DMS114 treated with DMSO at 0.1 percent for 48 hours (cell line): ENCODE data around the gene IKZF2.

Experiments
- DNase-seq: peaks from one replicate; lab custom pipeline; 2025; ENCODE audit not compliant: unreplicated experiment; lab: John Stamatoyannopoulos, UW

IKZF2 gene

DNA sequence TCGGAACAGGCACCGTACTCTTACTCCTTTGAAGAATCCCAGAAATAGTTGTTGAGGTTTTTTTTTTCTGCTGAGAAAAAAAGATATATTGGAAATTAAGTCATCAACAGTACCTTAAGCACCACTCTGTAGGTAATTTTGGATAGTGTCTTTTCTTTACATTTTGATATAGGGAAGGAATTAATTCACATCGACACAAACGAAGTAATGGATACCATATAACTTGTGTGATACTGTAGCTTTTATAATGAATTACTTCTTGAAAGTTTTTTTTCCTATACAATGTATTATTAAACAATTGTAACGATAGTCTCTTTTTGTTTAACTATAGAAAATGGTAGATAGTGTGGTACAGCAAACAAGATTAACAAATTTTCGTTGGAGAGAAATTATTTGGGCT is 1.5 kb upstream of the IKZF2 start:
- no peak for DNase-seq

DNA sequence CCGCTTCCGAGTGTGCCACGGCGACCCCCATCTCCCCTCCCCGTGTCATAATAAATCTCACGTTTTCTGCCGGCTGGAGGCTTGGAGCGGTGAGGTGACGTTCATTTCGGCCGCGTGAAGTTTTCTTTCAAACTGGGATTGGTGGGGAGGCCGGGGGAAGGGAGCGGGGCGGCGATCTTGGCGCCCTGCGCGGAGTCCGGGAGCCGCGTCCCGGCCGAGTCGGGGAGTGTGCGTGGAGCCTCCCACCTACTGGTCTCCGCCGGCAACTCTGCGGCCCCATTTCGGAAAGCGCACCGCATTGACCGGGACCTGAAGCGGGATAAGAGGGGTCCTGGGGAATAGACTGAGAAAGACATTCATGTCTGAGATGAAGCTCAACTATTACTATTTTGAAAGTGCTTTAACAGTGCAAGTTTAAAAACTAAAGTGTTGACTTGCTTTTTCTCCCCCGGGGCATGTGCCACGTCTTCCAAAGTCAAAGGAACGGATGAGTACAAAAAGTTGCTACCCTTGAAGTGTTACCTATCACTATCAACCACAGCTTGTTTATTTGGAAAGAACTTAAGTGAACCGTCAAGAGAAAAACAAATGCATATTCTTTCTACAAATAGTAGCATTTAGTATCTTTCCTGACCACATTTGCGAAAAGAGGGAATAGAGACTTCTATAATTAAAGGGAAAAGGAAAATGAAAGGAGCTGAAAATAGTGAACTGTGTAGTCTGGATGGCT is 818 bp upstream of the IKZF2 start:
- no peak for DNase-seq

DNA sequence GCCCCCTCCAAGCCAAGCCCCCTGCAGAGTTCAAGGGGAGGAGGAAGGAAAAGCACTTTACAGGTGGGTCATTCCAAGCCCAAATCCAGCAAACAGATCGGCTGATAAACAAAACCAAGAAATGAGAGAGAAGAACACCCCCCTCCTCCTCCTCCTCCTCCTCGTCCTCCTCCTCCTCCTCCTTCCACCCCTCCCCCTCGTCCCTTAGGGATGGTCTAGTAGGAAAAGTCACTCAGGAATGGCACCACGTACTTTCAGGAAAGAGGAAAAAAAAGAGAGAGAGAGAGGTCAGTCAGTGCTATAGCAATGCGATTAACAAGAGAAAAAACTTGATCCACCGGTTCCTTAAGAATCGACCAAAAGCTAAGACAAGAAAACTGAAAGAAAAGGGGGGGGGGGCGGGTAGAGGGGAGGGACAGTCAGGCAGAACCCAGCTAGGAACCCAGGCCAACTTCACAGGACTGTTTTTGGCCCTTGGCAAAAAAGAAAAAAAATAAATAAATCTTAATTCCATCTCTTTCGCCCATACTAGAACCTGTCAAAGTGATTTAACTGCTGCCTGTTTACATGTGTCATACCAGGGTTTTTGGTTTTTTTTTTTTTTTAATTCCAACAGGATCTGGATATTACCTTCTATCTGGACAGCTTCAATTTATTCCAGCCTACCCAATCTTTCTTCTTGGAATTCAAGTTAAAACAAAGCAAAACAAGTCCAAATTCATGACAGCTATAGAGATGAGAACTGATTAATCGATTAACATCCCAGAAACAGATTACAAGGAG is 906 bp downstream of the IKZF2 start:
- no peak for DNase-seq

DNA sequence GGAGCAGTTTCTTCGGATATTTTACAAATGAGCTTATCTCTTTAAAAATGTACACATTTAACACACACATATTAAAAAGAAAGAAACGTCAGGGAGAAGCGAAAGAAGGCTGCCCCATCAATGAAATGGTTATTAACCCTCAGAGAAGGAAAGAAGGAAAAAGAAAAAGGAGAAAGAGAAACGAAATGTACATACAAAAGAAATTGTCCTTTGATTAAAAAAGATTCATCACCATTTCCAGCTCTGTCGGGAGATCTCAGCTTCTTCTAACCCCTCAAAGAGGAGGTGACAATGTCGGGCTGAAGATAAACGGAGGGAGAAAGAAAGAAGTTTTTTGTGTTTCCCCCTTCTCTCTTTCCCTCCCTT is 1.5 kb downstream of the IKZF2 start:
- DNase-seq = no peak

DNA sequence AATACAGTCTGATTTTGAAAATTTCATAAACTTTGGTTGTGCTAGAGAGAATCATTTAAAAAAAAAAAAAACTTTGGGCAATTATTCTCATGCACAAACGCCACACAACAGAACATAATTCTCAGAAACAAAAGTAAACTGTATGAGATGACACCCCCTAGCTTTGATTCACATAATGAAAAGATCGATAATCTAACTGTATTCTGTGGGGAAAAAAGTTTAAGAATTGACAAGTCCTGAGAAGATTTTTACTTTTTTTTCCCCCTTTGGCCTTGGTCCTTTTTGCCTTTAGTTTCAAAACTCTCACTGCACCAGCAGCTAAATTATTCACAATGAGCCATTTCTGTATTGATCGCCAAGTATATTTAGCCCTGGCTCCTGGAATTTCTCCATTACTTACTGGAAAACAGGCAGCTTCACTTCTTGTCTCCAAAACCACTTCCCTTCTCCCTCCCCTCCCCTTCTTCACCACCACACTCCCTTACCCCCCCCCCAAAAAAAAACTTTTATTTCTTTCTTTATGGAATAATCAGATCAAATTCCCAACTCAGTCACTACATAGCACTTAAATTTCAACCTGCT is 2.0 kb downstream of the IKZF2 start:
- no peak for DNase-seq

DNA sequence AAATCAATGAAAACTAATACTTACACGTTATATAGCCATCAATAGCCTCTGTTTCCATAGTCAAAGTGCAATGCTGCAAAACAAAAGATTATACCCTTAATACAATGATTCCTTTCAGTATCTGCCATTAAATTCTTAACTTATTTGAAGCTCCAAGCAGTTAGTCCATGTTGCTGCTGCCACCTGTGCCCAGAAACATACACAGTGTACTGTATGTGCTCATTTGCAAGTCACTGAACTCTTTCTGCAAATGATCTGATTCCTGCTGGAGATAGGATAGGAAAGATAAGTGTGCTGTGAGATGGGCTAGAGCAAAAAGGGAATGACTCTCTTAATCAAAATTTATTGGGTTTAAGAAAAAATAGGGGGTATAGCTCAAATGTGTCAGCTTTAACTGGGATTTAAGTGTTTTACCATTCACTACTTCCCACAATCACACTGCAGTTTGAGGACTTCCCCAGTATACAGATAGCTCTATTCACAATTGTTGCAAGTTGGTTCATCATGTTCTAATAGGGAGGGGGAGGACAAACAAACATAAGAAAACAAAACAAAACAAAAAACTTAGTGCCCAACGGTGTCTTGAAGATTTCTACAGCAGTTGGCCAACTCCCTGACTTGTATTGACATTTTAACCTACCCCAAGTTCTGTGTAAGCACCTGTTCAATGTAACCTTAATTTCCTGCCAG is 2.7 kb downstream of the IKZF2 start:
- DNase-seq = no peak

GRCh38 chr2:213147538-213147937 is 3.9 kb downstream of the IKZF2 start:
- DNase-seq = no peak

DNA sequence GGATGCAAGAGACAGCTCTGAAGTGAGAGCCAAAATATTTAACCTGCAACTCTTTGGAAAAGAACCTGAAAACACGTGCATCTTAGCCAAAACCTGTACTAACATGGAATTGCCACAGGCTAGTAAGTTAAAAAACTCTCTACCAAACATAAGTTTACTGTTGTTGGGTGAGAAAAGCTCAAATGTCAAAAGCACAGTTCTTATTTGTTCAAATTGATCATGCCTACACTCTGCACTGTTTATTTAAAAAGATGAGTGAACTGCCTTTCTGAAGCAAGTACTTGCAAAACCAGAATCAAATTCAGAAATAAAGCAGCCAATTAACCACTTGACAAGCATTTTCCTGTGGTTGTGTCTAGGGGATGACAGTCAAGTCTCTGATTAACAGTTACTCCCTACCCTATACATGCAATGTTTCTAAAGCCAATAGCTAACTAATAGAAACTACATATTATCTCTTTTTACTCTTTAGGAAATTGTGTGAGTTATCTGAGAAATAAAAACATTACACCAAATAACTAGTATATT is 5.6 kb downstream of the IKZF2 start:
- DNase-seq = no peak

- no peak for DNase-seq
Observed at GRCh38 chr2:213137064-213137463, 14.3 kb downstream of the IKZF2 start.

GRCh38 chr2:213129311-213129710 is 22.1 kb downstream of the IKZF2 start:
- DNase-seq = no peak

DNA sequence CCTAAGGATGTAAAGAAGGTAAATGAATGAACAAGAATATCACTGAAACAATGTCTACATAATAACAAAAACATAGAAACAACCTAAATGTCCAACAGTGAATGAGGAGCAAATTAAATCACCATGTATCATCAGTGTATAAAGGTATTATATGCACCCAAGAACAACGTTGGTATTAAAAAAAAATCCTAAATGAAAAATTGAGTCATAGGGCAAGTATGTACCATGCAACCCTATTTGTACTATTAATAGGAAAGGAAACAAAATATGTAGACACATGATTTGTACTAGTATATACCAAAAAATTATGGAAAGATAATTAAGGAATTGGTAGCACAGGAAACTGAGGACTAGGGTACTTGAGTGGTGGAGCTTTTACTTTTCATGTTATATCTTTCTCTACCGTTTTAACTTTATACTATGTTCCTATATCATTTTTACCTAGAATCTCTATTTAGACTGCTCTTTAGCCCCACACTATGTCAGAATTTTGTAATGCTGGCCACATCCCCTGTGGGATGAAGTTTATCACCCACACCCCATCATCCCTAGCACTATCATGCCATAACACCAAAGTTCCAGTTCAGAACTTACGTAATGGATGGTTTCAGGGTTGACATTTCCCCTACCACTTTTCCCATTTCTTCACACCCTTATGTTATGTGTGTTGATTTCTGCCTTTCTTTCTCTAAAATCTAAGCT is 25.6 kb downstream of the IKZF2 start:
- no peak for DNase-seq

GRCh38 chr2:213122725-213123124 is 28.7 kb downstream of the IKZF2 start:
- no peak for DNase-seq

DNA sequence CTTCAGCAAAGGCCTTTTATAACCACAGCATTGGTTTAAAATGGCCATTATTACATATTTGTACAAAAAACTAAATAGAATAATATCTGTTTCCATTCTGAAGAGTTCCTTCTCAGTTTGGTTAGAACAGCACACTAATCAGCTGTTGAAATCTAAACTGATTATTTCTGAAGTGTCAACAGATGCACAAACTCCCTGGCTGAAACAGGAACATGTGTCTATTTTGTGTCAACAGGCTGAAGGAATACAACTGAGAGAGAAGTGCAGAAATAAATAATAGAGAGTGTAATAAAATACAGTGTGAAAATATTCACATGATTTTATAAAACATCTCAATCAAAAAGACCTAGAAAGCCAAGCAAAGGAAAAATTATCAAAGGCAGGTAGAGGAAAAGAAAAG is 29.7 kb downstream of the IKZF2 start:
- DNase-seq = no peak

- no peak for DNase-seq
Observed at GRCh38 chr2:213119061-213119809, 32.2 kb downstream of the IKZF2 start.

GRCh38 chr2:213108308-213108707 is 43.1 kb downstream of the IKZF2 start:
- no peak for DNase-seq

DNA sequence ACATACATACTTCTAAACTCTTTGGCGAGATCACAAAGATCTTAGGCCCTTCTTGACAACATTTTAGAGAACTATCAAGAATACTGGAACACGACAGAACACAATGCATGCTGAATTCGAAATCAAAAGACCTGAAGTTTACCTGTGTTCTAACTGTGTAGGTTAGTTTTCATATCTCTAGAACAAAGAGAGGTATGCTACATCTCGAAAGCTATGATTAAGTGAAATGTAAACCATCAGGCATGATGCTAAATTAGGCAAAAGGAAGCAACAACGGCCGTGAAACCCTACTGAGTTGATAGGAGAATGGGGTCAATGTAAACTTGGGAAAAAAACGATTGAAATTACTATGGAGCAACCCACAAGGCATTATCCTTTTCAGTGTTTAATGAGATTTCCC is 43.7 kb downstream of the IKZF2 start:
- DNase-seq = no peak

DNA sequence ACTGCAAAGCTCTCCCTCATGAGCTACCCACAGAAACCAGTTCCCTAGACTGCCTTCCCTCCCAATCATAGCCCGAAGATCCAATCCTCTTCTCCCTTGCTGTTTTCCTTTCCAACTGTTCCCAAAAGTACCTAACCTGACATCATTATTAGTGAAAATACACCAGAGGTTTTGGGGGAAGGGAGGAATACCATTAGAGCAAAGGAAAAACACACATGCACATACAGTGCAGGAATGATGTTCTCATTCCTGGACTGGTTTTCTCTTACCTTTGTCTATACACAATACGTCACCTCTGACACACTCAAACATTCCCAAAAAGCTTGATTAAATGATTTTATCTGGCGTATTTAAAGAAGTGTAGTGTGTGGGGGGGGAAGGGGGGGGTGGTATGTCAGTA is 46.2 kb downstream of the IKZF2 start:
- DNase-seq = no peak

DNA sequence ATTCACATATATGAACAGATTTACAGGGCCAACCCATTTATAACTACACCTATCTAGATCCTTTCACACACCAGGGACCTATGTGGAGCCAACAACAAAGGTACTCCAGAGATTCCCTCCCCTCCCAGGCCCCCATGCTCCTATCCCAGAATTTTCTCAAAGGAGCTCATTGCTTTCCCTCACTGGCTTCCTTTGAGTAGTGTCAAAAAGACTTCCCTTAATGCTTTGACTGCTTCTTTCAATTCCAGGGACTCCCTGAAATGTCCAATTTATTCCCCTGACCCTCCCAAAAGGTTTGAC is 46.6 kb downstream of the IKZF2 start:
- DNase-seq = no peak

DNA sequence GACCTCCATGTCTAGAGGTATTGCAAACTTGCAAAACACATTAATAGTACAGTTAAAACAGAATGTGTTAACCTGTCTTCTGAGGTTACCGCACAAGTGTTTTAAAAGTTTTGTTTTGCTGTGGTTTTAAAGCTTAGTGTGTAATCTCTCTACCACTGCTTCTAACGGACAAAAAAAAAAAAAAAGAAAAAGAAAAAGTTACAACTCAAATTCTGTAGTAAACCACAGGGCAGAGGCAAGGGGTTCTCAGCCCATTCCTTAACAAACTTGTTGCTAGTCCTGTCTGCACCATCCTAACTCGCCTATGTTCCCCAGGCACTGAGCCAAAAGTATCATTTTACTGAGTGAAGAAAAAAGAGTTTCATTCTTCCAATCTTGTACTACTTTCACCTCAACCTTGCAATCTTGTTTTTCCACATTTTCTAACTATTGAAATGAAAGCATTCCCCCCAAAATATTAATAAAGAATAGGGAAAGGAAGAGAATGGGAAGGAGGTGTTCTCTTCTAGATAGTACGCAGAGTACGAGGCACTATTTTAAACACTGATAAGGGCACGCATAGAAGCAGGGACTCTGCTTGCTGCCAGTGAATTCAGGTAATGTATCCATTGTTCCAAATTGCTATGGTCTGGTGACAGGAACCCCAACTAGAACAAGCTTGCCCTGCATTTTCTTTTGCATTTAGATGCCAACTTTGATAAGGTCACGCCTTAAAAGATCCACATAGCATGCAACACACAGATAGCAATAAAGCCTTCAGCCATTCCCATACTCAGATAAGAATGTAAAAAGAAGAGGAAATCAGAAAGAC is 47.1 kb downstream of the IKZF2 start:
- no peak for DNase-seq
